PC-3 (cell line): Measurements from ENCODE around the gene XPNPEP3. TPM values are rescaled to one million over a fixed set of nuclear protein-coding genes. Genes with fewer than 3 reads are reported as not detected.

Source experiments
- ATAC-seq: fragments of 200-7000 bp; cut with Tn5 transposase; 2 replicates; pipeline ENCODE4 v1.9.1; 2020; ENCODE audit warnings: mild to moderate bottlenecking, moderate library complexity
- BruUV-seq: library from RNA; stranded (reverse); fragments of 400-500 nt; replicated peaks from 2 replicates; lab custom pipeline; 2021; lab: Mats Ljungman, UMichigan
- CTCF ChIA-PET: fragments of 300-600 bp; sonication (Branson Sonifier 250); formaldehyde crosslinking; loops from one replicate; lab custom pipeline; 2022; ENCODE audit warnings: antibody characterized with exemption; lab: Charles Lee
- POLR2A ChIA-PET: fragments of 300-600 bp; sonication (Branson Sonifier 250); formaldehyde crosslinking; loops from one replicate; lab custom pipeline; 2022; ENCODE audit warnings: antibody characterized with exemption; ENCODE audit not compliant: unreplicated experiment; lab: Charles Lee
- DNase-seq: peaks from one replicate; pipeline ENCODE4 v3.0.0-alpha.2; 2015
- H2AFZ ChIP-seq: fragments of 300-600 bp; sonication (generic); 2 replicates; pipeline ENCODE4 v1.6.0; 2016; ENCODE audit warnings: antibody characterized with exemption, low read length
- H3F3A ChIP-seq: fragments of 300-600 bp; sonication (generic); one replicate; pipeline ENCODE4 v1.6.0; 2017; ENCODE audit warnings: antibody characterized with exemption, low read length, control low read depth, mild to moderate bottlenecking; ENCODE audit not compliant: unreplicated experiment
- H3K27ac ChIP-seq: fragments of 300-600 bp; sonication (generic); 2 replicates; pipeline ENCODE4 v1.5.1; 2016; ENCODE audit warnings: mild to moderate bottlenecking, low read length
- H3K27me3 ChIP-seq: fragments of 300-600 bp; sonication (generic); 2 replicates; pipeline ENCODE4 v1.6.1; 2016; ENCODE audit warnings: low read length, mixed read lengths
- H3K36me3 ChIP-seq: fragments of 300-600 bp; sonication (generic); 2 replicates; pipeline ENCODE4 v1.6.1; 2016; ENCODE audit warnings: low read depth, mixed run types, low read length, mixed read lengths
- H3K4me1 ChIP-seq: fragments of 300-600 bp; sonication (generic); 2 replicates; pipeline ENCODE4 v1.5.1; 2016; ENCODE audit warnings: low read length; ENCODE audit not compliant: insufficient read depth
- H3K4me2 ChIP-seq: fragments of 300-600 bp; sonication (generic); 2 replicates; pipeline ENCODE4 v1.6.0; 2016; ENCODE audit warnings: low read length
- H3K4me3 ChIP-seq: fragments of 300-600 bp; sonication (generic); 2 replicates; pipeline ENCODE4 v1.5.1; 2016; ENCODE audit warnings: mild to moderate bottlenecking, low read length, mixed read lengths
- H3K79me2 ChIP-seq: fragments of 300-600 bp; sonication (generic); 2 replicates; pipeline ENCODE4 v1.6.1; 2017; ENCODE audit warnings: low read length, mixed read lengths
- H3K9ac ChIP-seq: fragments of 300-600 bp; sonication (generic); 2 replicates; pipeline ENCODE4 v1.6.0; 2016; ENCODE audit warnings: mild to moderate bottlenecking, low read length
- H3K9me2 ChIP-seq: fragments of 300-600 bp; sonication (generic); replicated peaks from 2 replicates; pipeline ENCODE4 v1.6.1; 2016; ENCODE audit warnings: mixed run types, low read length, mixed read lengths
- H3K9me3 ChIP-seq: fragments of 300-600 bp; sonication (generic); 2 replicates; pipeline ENCODE4 v1.6.1; 2016; ENCODE audit warnings: low read length, mixed read lengths
- H4K20me1 ChIP-seq: fragments of 300-600 bp; sonication (generic); 2 replicates; pipeline ENCODE4 v1.6.1; 2016; ENCODE audit warnings: low read length, mixed read lengths
- EZH2 ChIP-seq: fragments of 300-600 bp; sonication (generic); IDR thresholded peaks from one replicate; pipeline ENCODE4 v1.6.1; 2017; ENCODE audit warnings: antibody characterized with exemption, mild to moderate bottlenecking, low read length; ENCODE audit not compliant: unreplicated experiment
- EZH2phosphoT487 ChIP-seq: fragments of 300-600 bp; sonication (generic); IDR thresholded peaks from 2 replicates; pipeline ENCODE4 v1.6.1; 2018; ENCODE audit warnings: mild to moderate bottlenecking, antibody characterized with exemption, low read length, borderline replicate concordance
- intact Hi-C: fragments of 100-400 bp; cut with micrococcal nuclease; formaldehyde crosslinking; loops from 2 replicates; pipeline ENCODE4 v1.9.0; 2023
- total RNA-seq: library from RNA; depleted of rRNA; stranded (reverse); fragments of >200 nt; gene quantifications from 2 replicates; pipeline ENCODE4 v1.2.3, GENCODE V29; 2014
- TF ChIP-seq, protein P1 (sequence below): fragments of 300-600 bp; sonication (generic); conservative IDR thresholded peaks from 2 replicates; pipeline ENCODE4 v1.5.1; 2017; ENCODE audit warnings: antibody characterized with exemption, low read depth, mild to moderate bottlenecking, low read length

The XPNPEP3 gene
- total RNA-seq, 1 experiment from 2014 or later = 7.9 TPM

DNA sequence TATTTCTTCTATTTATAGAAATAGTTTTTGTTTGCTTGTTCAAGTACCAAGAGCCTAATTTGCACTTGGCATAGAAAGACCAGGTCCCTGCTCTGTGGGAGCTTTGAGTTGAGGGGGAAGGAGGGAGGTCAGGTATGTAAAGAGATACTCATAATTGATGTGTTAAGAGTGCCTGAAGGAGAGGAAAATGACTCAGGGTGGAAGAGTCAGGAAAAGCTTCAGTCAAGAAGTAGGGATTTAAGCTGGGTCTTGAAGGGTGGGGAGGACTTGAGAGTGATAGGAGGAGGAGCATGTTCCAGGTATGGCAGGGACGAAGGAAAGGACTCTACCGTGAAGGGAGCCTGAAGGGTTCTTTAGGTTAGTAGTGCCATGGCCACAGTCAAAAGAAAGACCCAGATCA is 103.2 kb downstream of the XPNPEP3 start:
- H3K9ac ChIP-seq = no peak overlapping the region
- peaks cover 15% of the 10 kb centered on the region for H3K36me3 ChIP-seq
- ChIA-PET POLR2A (no interaction called here), CTCF (no interaction called here)
- peaks cover 28% of the 10 kb centered on the region for H3K79me2 ChIP-seq
- DNase-seq = no peak
- no peaks in the 10 kb centered on the region for H3K4me1 ChIP-seq
- no peak for ATAC-seq
- H2AFZ ChIP-seq = no peak overlapping the region
- no peaks in the 10 kb centered on the region for H3K9me3 ChIP-seq
- no peaks in the 10 kb centered on the region for H4K20me1 ChIP-seq
- no peaks in the 10 kb centered on the region for H3K9me2 ChIP-seq
- H3F3A ChIP-seq = no peaks in the 10 kb centered on the region
- intact Hi-C loops = no loop called here
- no peaks in the 10 kb centered on the region for H3K27me3 ChIP-seq
- no peak overlapping the region for H3K4me3 ChIP-seq
- TF ChIP-seq, protein P1, sequence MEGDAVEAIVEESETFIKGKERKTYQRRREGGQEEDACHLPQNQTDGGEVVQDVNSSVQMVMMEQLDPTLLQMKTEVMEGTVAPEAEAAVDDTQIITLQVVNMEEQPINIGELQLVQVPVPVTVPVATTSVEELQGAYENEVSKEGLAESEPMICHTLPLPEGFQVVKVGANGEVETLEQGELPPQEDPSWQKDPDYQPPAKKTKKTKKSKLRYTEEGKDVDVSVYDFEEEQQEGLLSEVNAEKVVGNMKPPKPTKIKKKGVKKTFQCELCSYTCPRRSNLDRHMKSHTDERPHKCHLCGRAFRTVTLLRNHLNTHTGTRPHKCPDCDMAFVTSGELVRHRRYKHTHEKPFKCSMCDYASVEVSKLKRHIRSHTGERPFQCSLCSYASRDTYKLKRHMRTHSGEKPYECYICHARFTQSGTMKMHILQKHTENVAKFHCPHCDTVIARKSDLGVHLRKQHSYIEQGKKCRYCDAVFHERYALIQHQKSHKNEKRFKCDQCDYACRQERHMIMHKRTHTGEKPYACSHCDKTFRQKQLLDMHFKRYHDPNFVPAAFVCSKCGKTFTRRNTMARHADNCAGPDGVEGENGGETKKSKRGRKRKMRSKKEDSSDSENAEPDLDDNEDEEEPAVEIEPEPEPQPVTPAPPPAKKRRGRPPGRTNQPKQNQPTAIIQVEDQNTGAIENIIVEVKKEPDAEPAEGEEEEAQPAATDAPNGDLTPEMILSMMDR = no peak
- TF ChIP-seq EZH2 (no peak), EZH2phosphoT487 (no peak)
- H3K27ac ChIP-seq = no peak overlapping the region
- H3K4me2 ChIP-seq = no peak overlapping the region
- BruUV-seq = no TSS peak

DNA sequence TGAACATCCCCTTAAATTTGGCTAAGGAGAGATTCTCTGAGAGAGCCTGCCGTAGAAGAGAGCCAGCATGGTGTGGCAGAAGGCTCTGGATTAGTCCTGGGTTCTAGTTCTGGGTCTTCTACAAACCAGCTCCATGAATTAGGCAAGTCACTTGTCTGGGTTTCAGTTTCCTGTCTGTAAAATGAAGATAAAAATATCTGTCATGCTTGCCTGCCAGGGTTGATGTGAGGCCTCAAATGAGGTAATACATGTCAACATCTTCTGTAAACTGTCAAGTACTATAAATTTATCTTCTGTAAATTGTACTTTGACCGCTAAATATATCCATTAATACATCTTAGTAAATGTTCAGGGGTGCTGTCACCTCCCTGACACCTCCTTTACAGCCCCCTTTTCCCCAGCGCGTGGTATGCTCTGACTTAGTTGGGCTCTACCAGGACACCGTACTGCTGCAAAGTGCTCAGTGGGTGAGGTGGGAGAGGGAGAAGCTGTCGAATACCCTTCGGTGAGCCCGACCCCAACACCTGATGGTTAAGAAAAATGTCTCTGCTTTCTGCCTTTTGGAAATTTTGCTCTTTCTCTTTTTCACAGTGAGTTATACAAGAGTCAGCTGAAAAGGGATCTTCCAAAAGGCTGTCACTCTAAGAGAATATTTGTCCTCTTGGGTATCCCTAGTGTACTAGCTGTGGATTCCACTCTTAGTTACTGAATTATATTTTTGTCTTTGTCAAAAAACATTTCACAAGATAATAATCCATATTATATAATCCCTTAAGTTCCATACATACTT is 109.2 kb downstream of the XPNPEP3 start:
- DNase-seq (no peak), ATAC-seq (no peak)
- Histone ChIP-seq H4K20me1 (no peaks in the 10 kb centered on the region), H3K9ac (no peak overlapping the region), H3F3A (no peaks in the 10 kb centered on the region), H3K27me3 (no peaks in the 10 kb centered on the region), H3K36me3 (peaks cover 23% of the 10 kb centered on the region), H3K4me1 (no peaks in the 10 kb centered on the region), H3K79me2 (no peaks in the 10 kb centered on the region; the same call in 1 of the 2 replicates), H3K9me2 (no peaks in the 10 kb centered on the region), H3K27ac (no peak overlapping the region), H3K4me3 (no peak overlapping the region), H2AFZ (no peak overlapping the region), H3K9me3 (no peaks in the 10 kb centered on the region), H3K4me2 (no peak overlapping the region)
- intact Hi-C loops = no loop called here
- ChIA-PET CTCF (no interaction called here), POLR2A (no interaction called here)
- TF ChIP-seq EZH2 = no peak
- TF ChIP-seq, protein P1 = no peak
- no peak for TF ChIP-seq EZH2phosphoT487
- no TSS peak for BruUV-seq

- POLR2A ChIA-PET = no interaction called here
These were observed 109.8 kb downstream of the XPNPEP3 start for GRCh38 chr22:40966726-40967085.

More at GRCh38 chr22:40966726-40967085, 109.8 kb downstream of the XPNPEP3 start:
- H3K4me3 ChIP-seq = no peak overlapping the region
- no peaks in the 10 kb centered on the region for H3F3A ChIP-seq
- peaks cover 23% of the 10 kb centered on the region for H3K36me3 ChIP-seq
- no TSS peak for BruUV-seq
- H3K9me3 ChIP-seq = no peaks in the 10 kb centered on the region
- intact Hi-C loops = no loop called here
- H3K4me2 ChIP-seq = no peak overlapping the region
- ATAC-seq (no peak), DNase-seq (no peak)
- H3K4me1 ChIP-seq = no peaks in the 10 kb centered on the region
- H4K20me1 ChIP-seq = no peaks in the 10 kb centered on the region
- CTCF ChIA-PET = no interaction called here
- no peak overlapping the region for H3K9ac ChIP-seq
- H3K27ac ChIP-seq = no peak overlapping the region
- no peak for TF ChIP-seq EZH2phosphoT487
- TF ChIP-seq, protein P1 = no peak
- no peak for TF ChIP-seq EZH2
- H3K27me3 ChIP-seq = no peaks in the 10 kb centered on the region
- H3K79me2 ChIP-seq = no peaks in the 10 kb centered on the region; the same call in 1 of the 2 replicates
- no peaks in the 10 kb centered on the region for H3K9me2 ChIP-seq
- H2AFZ ChIP-seq = no peak overlapping the region
